Measurements from ENCODE around the gene IL17D. TPM values are rescaled to one million over a fixed set of nuclear protein-coding genes. Genes with fewer than 3 reads are reported as not detected.
A peak's percentile ranks its signal among the peaks of the same experiment; 100 is the strongest.

Gene IL17D, protein sequence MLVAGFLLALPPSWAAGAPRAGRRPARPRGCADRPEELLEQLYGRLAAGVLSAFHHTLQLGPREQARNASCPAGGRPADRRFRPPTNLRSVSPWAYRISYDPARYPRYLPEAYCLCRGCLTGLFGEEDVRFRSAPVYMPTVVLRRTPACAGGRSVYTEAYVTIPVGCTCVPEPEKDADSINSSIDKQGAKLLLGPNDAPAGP
- total RNA-seq (2022) (0.39 and 1.3 TPM in 2 replicates), Bru-seq, nascent RNA (percentile 17 among the genes with signal in this experiment), BruChase-seq, experiment 1, labeled RNA remaining after a 6-hour chase (percentile 24 among the genes with signal in this experiment), BruChase-seq, experiment 2, labeled RNA remaining after a 2-hour chase (percentile 21 among the genes with signal in this experiment)
- long read RNA-seq, partial matches to known transcripts, result 1 of 2 reads
- long read RNA-seq, other reads (novel, unspliced or antisense), result 1 of 2 reads

DNA sequence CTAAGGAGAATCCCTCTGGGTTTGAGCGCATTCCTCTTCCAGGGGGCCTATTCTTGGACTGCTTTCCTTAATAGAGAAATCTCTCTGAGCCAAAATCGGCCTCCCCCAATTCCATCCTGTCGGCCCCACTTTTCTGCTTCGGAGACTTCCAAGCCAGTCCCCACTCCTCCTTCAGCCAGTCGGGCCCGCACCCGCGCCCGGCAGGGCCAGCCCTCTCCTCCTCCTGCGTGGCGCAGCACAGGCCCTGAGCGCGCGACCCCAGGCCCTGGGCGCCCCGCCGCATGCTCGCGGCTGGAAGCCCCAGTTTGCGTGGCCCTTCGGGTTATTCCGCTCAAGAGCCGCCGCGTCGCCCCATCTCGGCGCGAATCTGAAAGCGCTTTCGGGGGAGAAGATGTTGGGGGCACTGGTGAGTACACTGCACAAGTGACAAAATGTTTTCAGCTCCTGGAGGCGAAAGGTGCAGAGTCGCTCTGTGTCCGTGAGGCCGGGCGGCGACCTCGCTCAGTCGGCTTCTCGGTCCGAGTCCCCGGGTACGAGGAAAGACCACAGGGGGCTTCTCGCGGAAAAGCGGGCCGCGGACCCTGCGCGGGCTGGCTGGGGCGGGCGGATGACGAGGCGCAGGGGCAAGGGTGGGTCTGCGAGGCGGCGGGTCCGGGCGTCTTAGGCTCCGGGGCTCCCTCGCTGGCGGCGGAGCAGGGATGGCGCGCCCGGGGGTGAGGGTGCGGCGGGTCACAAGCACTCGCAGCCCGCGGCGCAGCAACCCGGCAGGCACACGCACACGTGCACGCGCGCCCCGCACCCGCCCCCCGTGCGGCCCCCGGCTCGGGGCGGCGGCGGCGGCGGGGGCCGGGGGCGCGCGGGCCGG, at the start of gene IL17D:
Gene IL17D (plus strand): TSS at position 785 of the 865 bp plus-strand sequence. CDS start 303 bp downstream, outside the sequence.
- H3K4me3 Mint-ChIP-seq (ENCODE audit: low read depth, unreplicated experiment), result peak within 1 kb of the TSS; percentile 91
- no peaks in the 10 kb centered on the region for H3K9me3 Mint-ChIP-seq (ENCODE audit: low read depth, unreplicated experiment)
- TF ChIP-seq, protein P1, sequence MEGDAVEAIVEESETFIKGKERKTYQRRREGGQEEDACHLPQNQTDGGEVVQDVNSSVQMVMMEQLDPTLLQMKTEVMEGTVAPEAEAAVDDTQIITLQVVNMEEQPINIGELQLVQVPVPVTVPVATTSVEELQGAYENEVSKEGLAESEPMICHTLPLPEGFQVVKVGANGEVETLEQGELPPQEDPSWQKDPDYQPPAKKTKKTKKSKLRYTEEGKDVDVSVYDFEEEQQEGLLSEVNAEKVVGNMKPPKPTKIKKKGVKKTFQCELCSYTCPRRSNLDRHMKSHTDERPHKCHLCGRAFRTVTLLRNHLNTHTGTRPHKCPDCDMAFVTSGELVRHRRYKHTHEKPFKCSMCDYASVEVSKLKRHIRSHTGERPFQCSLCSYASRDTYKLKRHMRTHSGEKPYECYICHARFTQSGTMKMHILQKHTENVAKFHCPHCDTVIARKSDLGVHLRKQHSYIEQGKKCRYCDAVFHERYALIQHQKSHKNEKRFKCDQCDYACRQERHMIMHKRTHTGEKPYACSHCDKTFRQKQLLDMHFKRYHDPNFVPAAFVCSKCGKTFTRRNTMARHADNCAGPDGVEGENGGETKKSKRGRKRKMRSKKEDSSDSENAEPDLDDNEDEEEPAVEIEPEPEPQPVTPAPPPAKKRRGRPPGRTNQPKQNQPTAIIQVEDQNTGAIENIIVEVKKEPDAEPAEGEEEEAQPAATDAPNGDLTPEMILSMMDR (IDR thresholded peaks at IDR 0.05; ENCODE audit: unreplicated experiment), result no peak
- H3K27ac Mint-ChIP-seq (ENCODE audit: unreplicated experiment), result no peak within 1 kb of the TSS
- intact Hi-C loops (cut with micrococcal nuclease; ENCODE audit: unreplicated experiment), result no loop called here
- H3K4me1 Mint-ChIP-seq (ENCODE audit: low read depth, unreplicated experiment), result peaks cover 8% of the 10 kb centered on the region
- CTCF ChIA-PET, result interaction anchor here (0.6 to 1.1 kb wide), 2 partner anchors 20 to 128 kb away, joined by 3 read pairs; no protein-coding TSS in a partner anchor
- DNase-seq, result peak; percentile 25
- no TSS peak for BruUV-seq (replicated peaks)
- H3K36me3 Mint-ChIP-seq (ENCODE audit: insufficient read depth, unreplicated experiment), result peaks cover 14% of the 10 kb centered on the region
- no peaks in the 10 kb centered on the region for H3K27me3 Mint-ChIP-seq (ENCODE audit: unreplicated experiment)

DNA sequence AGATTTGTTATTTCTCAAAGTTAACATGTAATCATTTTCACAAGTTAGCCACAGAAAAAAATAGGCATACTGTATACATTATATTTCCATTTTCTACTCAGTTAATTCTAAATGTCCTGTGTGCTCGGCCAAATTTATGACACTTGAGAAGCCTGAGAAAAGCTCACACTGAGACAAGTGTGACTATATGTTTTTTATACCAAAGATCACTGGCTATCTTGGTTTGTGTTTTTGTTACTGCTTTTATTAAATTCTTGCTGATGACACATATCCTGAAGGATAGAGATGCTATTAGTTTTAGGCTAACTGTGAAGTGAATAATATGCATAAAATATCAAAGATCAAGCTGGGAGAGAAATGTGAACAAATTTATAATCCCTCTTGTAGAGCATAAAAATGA, 49.3 kb upstream of the IL17D start:
- DNase-seq, result no peak
- TF ChIP-seq, protein P1 (IDR thresholded peaks at IDR 0.05; ENCODE audit: unreplicated experiment), result no peak
- Mint-ChIP-seq H3K27ac (ENCODE audit: unreplicated experiment) (no peak overlapping the region), H3K36me3 (ENCODE audit: insufficient read depth, unreplicated experiment) (no peaks in the 10 kb centered on the region), H3K9me3 (ENCODE audit: low read depth, unreplicated experiment) (no peaks in the 10 kb centered on the region), H3K27me3 (ENCODE audit: unreplicated experiment) (no peaks in the 10 kb centered on the region), H3K4me3 (ENCODE audit: low read depth, unreplicated experiment) (no peak overlapping the region), H3K4me1 (ENCODE audit: low read depth, unreplicated experiment) (peaks cover 6% of the 10 kb centered on the region)
- intact Hi-C loops (cut with micrococcal nuclease; ENCODE audit: unreplicated experiment), result no loop called here
- CTCF ChIA-PET, result no interaction called here
- BruUV-seq (replicated peaks), result no TSS peak

DNA sequence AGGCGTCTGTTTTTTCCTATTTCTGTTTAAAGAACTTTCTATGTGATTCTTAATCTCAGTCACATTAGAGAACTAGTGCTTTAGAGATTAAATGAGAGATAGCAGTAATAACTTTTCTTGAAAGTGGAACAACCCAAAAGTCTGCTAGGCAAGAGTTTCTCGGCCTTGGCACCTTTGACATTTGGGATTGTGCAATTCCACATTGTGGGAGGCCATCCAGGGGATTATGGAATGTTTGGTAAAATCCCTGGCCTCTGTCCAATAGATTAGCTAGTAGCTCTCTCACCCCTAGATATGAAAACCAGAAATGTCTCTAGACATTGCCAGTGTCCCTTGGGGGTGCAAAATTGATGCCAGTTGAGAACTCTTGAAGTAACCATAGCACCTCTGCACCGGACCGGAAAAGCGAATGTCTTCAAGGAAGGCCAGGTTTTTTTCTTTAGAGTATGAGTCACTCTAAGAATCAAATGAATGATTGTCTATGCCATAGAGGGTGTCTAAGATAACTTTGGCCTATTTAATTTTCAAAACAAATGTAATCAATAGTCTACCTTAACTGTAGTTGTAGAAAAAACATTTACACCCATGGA, 45.0 kb upstream of the IL17D start:
- TF ChIP-seq, protein P1 (IDR thresholded peaks at IDR 0.05; ENCODE audit: unreplicated experiment), result no peak
- intact Hi-C loops (cut with micrococcal nuclease; ENCODE audit: unreplicated experiment), result no loop called here
- DNase-seq, result no peak
- CTCF ChIA-PET, result no interaction called here
- no peak overlapping the region for H3K4me3 Mint-ChIP-seq (ENCODE audit: low read depth, unreplicated experiment)
- no peaks in the 10 kb centered on the region for H3K36me3 Mint-ChIP-seq (ENCODE audit: insufficient read depth, unreplicated experiment)
- no peak overlapping the region for H3K27ac Mint-ChIP-seq (ENCODE audit: unreplicated experiment)
- no TSS peak for BruUV-seq (replicated peaks)
- no peaks in the 10 kb centered on the region for H3K27me3 Mint-ChIP-seq (ENCODE audit: unreplicated experiment)
- no peaks in the 10 kb centered on the region for H3K9me3 Mint-ChIP-seq (ENCODE audit: low read depth, unreplicated experiment)
- H3K4me1 Mint-ChIP-seq (ENCODE audit: low read depth, unreplicated experiment), result peaks cover 6% of the 10 kb centered on the region

DNA sequence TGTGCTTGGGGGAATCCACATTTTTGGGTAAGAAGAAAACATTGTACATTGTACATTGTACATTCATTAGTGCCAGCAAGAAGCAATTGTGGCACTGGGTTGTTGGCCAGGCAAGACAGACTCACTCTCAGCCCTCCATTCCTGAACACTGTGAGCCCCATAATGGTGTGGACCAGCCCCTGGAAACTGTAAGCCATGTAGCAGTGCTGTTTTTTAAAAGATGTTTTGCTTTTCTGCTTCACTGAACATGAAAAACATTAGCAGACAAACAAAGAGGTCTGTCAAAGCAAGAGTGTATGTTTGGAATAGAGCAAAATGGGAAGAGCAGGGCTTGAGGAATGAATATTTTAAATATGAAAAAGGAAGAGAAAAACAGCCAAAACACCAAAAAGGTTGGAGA, 39.1 kb upstream of the IL17D start:
- Mint-ChIP-seq H3K4me1 (ENCODE audit: low read depth, unreplicated experiment) (no peaks in the 10 kb centered on the region), H3K9me3 (ENCODE audit: low read depth, unreplicated experiment) (no peaks in the 10 kb centered on the region), H3K27me3 (ENCODE audit: unreplicated experiment) (no peaks in the 10 kb centered on the region), H3K4me3 (ENCODE audit: low read depth, unreplicated experiment) (no peak overlapping the region), H3K27ac (ENCODE audit: unreplicated experiment) (no peak overlapping the region), H3K36me3 (ENCODE audit: insufficient read depth, unreplicated experiment) (no peaks in the 10 kb centered on the region)
- BruUV-seq (replicated peaks), result no TSS peak
- CTCF ChIA-PET, result no interaction called here
- TF ChIP-seq, protein P1 (IDR thresholded peaks at IDR 0.05; ENCODE audit: unreplicated experiment), result no peak
- DNase-seq, result no peak
- intact Hi-C loops (cut with micrococcal nuclease; ENCODE audit: unreplicated experiment), result no loop called here
